Hypothalamus (tissue), 51 donors: ENCODE measurements around the gene MND1.
"Not testable (repeated sequence)": the region's sequence is repeated elsewhere in the genome, so short reads cannot be mapped to it uniquely, and the experiment has no call there.

ENCODE experiments used
- DNase-seq, 51 donors: peaks; one replicate each; lab custom pipeline; 2025; lab: John Stamatoyannopoulos, UW

The MND1 gene

GRCh38 chr4:153432965-153433753 is 88.7 kb downstream of the MND1 start:
- peak in 10 of 51 donors; percentile 1 to 16 (median 4) for DNase-seq

- DNase-seq: peak in 1 of 51 donors; percentile 32
Measured at GRCh38 chr4:153433754-153434105, 89.2 kb downstream of the MND1 start.

- DNase-seq: no peak
Measured at GRCh38 chr4:153434190-153434589, 89.7 kb downstream of the MND1 start.

GRCh38 chr4:153438916-153439756 is 94.6 kb downstream of the MND1 start:
- DNase-seq: no peak

- no peak for DNase-seq
Measured at GRCh38 chr4:153439831-153440230, 95.3 kb downstream of the MND1 start.

- DNase-seq: no peak
Measured at GRCh38 chr4:153440475-153440874, 96.0 kb downstream of the MND1 start.

- DNase-seq: no peak
Measured at GRCh38 chr4:153447175-153447905, 102.9 kb downstream of the MND1 start.

- no peak for DNase-seq
Measured at GRCh38 chr4:153448003-153448731, 103.7 kb downstream of the MND1 start.

GRCh38 chr4:153449338-153449737 is 104.8 kb downstream of the MND1 start:
- DNase-seq: no peak

GRCh38 chr4:153450544-153450917 is 106.0 kb downstream of the MND1 start:
- DNase-seq: no peak

- DNase-seq: not testable (repeated sequence)
Measured at GRCh38 chr4:153451145-153451544, 106.7 kb downstream of the MND1 start.

GRCh38 chr4:153451911-153452657 is 107.6 kb downstream of the MND1 start:
- DNase-seq: peak in 2 of 51 donors; percentile 2 to 4

GRCh38 chr4:153452658-153453378 is 108.3 kb downstream of the MND1 start:
- no peak for DNase-seq

- no peak for DNase-seq
Measured at GRCh38 chr4:153453402-153453801, 108.9 kb downstream of the MND1 start.

GRCh38 chr4:153458969-153459368 is 114.5 kb downstream of the MND1 start:
- DNase-seq: no peak

GRCh38 chr4:153461549-153461948 is 117.1 kb downstream of the MND1 start:
- DNase-seq: not testable (repeated sequence)

- no peak for DNase-seq
Measured at GRCh38 chr4:153464068-153464467, 119.6 kb downstream of the MND1 start.
